Breast epithelium (tissue), 4 donors: ENCODE results near the gene MAP4. TPM values are rescaled to one million over a fixed set of nuclear protein-coding genes. Genes with fewer than 3 reads are reported as not detected.

Experiments used
- DNase-seq, 2 donors: peaks; one replicate each; pipeline ENCODE4 v3.0.0-alpha.2; 2019; ENCODE audit warnings: low spot score in 2 of 2
- H3K27ac ChIP-seq, 2 donors: fragments of 200-600 bp; sonication (generic) in 1 of 2; one replicate each; pipeline ENCODE4 v1.5.1; 2016 to 2019; ENCODE audit warnings: mild to moderate bottlenecking in 1 of 2
- H3K27me3 ChIP-seq, 2 donors: fragments of 200-600 bp; sonication (generic) in 1 of 2; one replicate each; pipeline versions ENCODE4 v1.5.1 to v1.6.0; 2017 to 2019; ENCODE audit warnings: control low read depth in 1 of 2, mild to moderate bottlenecking in 1 of 2
- H3K36me3 ChIP-seq: fragments of 200-600 bp; one replicate; pipeline ENCODE4 v1.5.1; 2019
- H3K4me1 ChIP-seq, 2 donors: fragments of 200-600 bp; sonication (generic); one replicate each; pipeline ENCODE4 v1.5.1; 2016 to 2019; ENCODE audit warnings: control low read depth in 1 of 2
- H3K4me3 ChIP-seq, 3 donors: fragments of 200-600 bp; sonication (generic); 1 replicate in 2 of 3; 2 replicates in 1 of 3; pipeline ENCODE4 v1.5.1; 2016 to 2019; ENCODE audit warnings: mild to moderate bottlenecking in 3 of 3, moderate library complexity in 2 of 3
- H3K9me3 ChIP-seq, 2 donors: fragments of 200-600 bp; sonication (generic) in 1 of 2; one replicate each; pipeline ENCODE4 v1.5.1; 2016 to 2019; ENCODE audit warnings: control low read depth in 1 of 2
- CTCF ChIP-seq, 3 donors: fragments of 450-650 bp; IDR thresholded peaks; one replicate each; pipeline ENCODE4 v1.5.1; 2016 to 2017; ENCODE audit warnings: antibody characterized with exemption in 3 of 3, mild to moderate bottlenecking in 3 of 3, moderate library complexity in 3 of 3
- POLR2A ChIP-seq: fragments of 450-650 bp; IDR thresholded peaks from one replicate; pipeline ENCODE4 v1.6.1; 2016; ENCODE audit warnings: antibody characterized with exemption, mild to moderate bottlenecking, moderate library complexity
- POLR2AphosphoS5 ChIP-seq, 3 donors: sonication (generic); formaldehyde crosslinking; IDR thresholded peaks; one replicate each; pipeline ENCODE4 v1.6.1; 2017; ENCODE audit warnings: antibody characterized with exemption in 3 of 3
- intact Hi-C: fragments of 100-400 bp; cut with DNase I; formaldehyde crosslinking; loops from one replicate; pipeline ENCODE4 v1.15.1; 2023; ENCODE audit warnings: low total_unique reads
- total RNA-seq, 3 donors: library from RNA; depleted of rRNA; stranded (reverse); fragments of >200 nt; gene quantifications; one replicate each; pipeline ENCODE4 v1.1.0, GENCODE V29; 2016

Gene MAP4
- total RNA-seq, 3 donors from 2014 or later = 72.0 to 167 (median 99.0) TPM

GRCh38 chr3:47882338-47882737, 133.9 kb downstream of the MAP4 start:
- H3K4me3 ChIP-seq = no peak overlapping the region
- H3K4me1 ChIP-seq = no peaks in the 10 kb centered on the region
- TF ChIP-seq CTCF (IDR thresholded peaks at IDR 0.05) (no peak), POLR2AphosphoS5 (IDR thresholded peaks at IDR 0.05) (no peak), POLR2A (no peak)
- H3K9me3 ChIP-seq = no peaks in the 10 kb centered on the region
- DNase-seq = no peak
- no peaks in the 10 kb centered on the region for H3K27me3 ChIP-seq
- intact Hi-C loops = no loop called here
- H3K36me3 ChIP-seq = no peaks in the 10 kb centered on the region
- H3K27ac ChIP-seq = no peak overlapping the region

GRCh38 chr3:47877719-47878118, 138.5 kb downstream of the MAP4 start:
- no peaks in the 10 kb centered on the region for H3K9me3 ChIP-seq
- H3K36me3 ChIP-seq = no peaks in the 10 kb centered on the region
- no peaks in the 10 kb centered on the region for H3K27me3 ChIP-seq
- H3K4me3 ChIP-seq = no peak overlapping the region
- peak overlapping the region in 1 of 2 donors; percentile 9 for H3K27ac ChIP-seq
- H3K4me1 ChIP-seq = no peaks in the 10 kb centered on the region
- DNase-seq = no peak
- intact Hi-C loops = no loop called here
- TF ChIP-seq POLR2A = no peak

- TF ChIP-seq CTCF (IDR thresholded peaks at IDR 0.05) = no peak
- no peak for TF ChIP-seq POLR2AphosphoS5 (IDR thresholded peaks at IDR 0.05)
- TF ChIP-seq POLR2A = no peak
- Histone ChIP-seq H3K4me3 (no peak overlapping the region), H3K27me3 (no peaks in the 10 kb centered on the region), H3K27ac (peak overlapping the region in 1 of 2 donors; percentile 9), H3K9me3 (no peaks in the 10 kb centered on the region), H3K4me1 (no peaks in the 10 kb centered on the region), H3K36me3 (no peaks in the 10 kb centered on the region)
- intact Hi-C loops = no loop called here
- DNase-seq = no peak
Measured at GRCh38 chr3:47877290-47877689, 138.9 kb downstream of the MAP4 start.

GRCh38 chr3:47874913-47875312, 141.3 kb downstream of the MAP4 start:
- TF ChIP-seq POLR2AphosphoS5 (IDR thresholded peaks at IDR 0.05) (no peak), POLR2A (no peak), CTCF (IDR thresholded peaks at IDR 0.05) (no peak)
- H3K9me3 ChIP-seq = no peaks in the 10 kb centered on the region
- H3K4me3 ChIP-seq = no peak overlapping the region
- H3K36me3 ChIP-seq = no peaks in the 10 kb centered on the region
- no peak overlapping the region for H3K27ac ChIP-seq
- intact Hi-C loops = no loop called here
- no peaks in the 10 kb centered on the region for H3K4me1 ChIP-seq
- DNase-seq = no peak
- H3K27me3 ChIP-seq = no peaks in the 10 kb centered on the region

- TF ChIP-seq POLR2A = no peak
- TF ChIP-seq POLR2AphosphoS5 (IDR thresholded peaks at IDR 0.05) = no peak
- no peak for TF ChIP-seq CTCF (IDR thresholded peaks at IDR 0.05)
- intact Hi-C loops = no loop called here
- no peaks in the 10 kb centered on the region for H3K9me3 ChIP-seq
- H3K27ac ChIP-seq = no peak overlapping the region
- H3K27me3 ChIP-seq = no peaks in the 10 kb centered on the region
- no peaks in the 10 kb centered on the region for H3K36me3 ChIP-seq
- H3K4me1 ChIP-seq = no peaks in the 10 kb centered on the region
- DNase-seq = no peak
- no peak overlapping the region for H3K4me3 ChIP-seq
Measured at GRCh38 chr3:47874438-47874837, 141.8 kb downstream of the MAP4 start.

GRCh38 chr3:47872916-47873315, 143.3 kb downstream of the MAP4 start:
- TF ChIP-seq CTCF (IDR thresholded peaks at IDR 0.05) (no peak), POLR2AphosphoS5 (IDR thresholded peaks at IDR 0.05) (no peak), POLR2A (no peak)

More at GRCh38 chr3:47872916-47873315, 143.3 kb downstream of the MAP4 start:
- Histone ChIP-seq H3K4me1 (no peaks in the 10 kb centered on the region), H3K27me3 (no peaks in the 10 kb centered on the region), H3K4me3 (no peak overlapping the region), H3K27ac (no peak overlapping the region), H3K36me3 (no peaks in the 10 kb centered on the region), H3K9me3 (no peaks in the 10 kb centered on the region)
- DNase-seq = no peak
- intact Hi-C loops = no loop called here
